GM12874 (cell line): Measurements from ENCODE around the gene SNAI1.

Experiments
- TF ChIP-seq, protein P1 (sequence below): IDR thresholded peaks from 2 replicates; pipeline ENCODE4 v1.5.1; 2011; ENCODE audit warnings: low read depth, mild to moderate bottlenecking, control low read depth, low read length, moderate library complexity; ENCODE audit not compliant: insufficient read depth

Gene SNAI1

DNA sequence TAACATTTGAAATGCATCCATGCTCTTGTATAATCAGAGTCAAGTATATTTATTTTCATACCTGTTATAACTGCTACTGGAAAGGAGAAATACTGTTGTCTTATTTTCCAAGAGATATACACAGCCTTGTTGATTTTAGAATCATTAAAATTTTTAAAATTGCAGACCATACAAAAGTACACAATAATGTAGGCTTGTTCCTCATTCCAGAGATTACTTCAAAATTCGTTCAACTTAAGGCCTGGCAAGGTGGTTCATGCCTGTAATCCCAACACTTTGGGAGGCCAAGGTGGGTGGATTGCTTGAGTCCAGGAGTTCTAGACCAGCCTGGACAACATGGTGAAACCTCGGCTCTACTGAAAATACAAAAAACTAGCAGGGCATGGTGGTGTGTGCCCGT lies 40.5 kb upstream of the SNAI1 start:
- TF ChIP-seq, protein P1, sequence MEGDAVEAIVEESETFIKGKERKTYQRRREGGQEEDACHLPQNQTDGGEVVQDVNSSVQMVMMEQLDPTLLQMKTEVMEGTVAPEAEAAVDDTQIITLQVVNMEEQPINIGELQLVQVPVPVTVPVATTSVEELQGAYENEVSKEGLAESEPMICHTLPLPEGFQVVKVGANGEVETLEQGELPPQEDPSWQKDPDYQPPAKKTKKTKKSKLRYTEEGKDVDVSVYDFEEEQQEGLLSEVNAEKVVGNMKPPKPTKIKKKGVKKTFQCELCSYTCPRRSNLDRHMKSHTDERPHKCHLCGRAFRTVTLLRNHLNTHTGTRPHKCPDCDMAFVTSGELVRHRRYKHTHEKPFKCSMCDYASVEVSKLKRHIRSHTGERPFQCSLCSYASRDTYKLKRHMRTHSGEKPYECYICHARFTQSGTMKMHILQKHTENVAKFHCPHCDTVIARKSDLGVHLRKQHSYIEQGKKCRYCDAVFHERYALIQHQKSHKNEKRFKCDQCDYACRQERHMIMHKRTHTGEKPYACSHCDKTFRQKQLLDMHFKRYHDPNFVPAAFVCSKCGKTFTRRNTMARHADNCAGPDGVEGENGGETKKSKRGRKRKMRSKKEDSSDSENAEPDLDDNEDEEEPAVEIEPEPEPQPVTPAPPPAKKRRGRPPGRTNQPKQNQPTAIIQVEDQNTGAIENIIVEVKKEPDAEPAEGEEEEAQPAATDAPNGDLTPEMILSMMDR = no peak

DNA sequence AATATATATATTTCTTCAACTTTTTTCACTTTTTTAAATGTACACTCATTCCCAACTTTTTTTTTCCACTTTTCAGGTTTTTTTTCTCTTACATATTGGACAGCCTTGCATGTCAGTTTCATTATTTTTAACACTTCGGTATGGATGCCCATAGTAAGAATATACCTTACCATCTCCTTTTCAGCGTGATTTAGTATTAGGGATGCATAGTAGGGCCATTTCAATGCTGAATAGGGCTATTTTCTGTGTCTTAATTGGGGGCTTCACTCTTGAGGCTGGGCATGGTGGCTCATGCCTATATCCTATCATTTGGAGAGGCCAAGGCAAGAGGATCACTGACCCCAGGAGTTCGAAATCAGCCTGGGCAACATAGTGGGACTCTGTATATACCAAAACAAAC lies 39.8 kb upstream of the SNAI1 start:
- TF ChIP-seq, protein P1 = no peak

DNA sequence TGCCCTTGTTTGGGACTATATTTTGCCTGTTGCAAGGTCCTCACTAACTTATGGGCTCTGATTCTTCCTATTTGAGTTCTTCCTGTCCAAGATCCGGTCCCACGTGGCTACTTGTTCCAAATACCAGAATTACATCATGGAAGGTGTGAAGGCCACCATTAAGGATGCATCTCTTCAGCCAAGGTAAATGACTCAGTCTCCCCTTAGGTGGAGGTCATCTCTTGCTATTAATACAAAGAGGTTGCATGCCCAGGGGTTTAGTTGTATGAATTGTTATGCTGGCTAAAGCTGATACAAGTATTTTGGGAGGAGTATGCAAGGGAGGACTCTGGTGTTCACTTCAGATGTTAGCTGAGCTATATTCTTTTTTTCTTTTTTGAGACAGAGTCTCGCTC lies 37.5 kb upstream of the SNAI1 start:
- TF ChIP-seq, protein P1 = no peak

DNA sequence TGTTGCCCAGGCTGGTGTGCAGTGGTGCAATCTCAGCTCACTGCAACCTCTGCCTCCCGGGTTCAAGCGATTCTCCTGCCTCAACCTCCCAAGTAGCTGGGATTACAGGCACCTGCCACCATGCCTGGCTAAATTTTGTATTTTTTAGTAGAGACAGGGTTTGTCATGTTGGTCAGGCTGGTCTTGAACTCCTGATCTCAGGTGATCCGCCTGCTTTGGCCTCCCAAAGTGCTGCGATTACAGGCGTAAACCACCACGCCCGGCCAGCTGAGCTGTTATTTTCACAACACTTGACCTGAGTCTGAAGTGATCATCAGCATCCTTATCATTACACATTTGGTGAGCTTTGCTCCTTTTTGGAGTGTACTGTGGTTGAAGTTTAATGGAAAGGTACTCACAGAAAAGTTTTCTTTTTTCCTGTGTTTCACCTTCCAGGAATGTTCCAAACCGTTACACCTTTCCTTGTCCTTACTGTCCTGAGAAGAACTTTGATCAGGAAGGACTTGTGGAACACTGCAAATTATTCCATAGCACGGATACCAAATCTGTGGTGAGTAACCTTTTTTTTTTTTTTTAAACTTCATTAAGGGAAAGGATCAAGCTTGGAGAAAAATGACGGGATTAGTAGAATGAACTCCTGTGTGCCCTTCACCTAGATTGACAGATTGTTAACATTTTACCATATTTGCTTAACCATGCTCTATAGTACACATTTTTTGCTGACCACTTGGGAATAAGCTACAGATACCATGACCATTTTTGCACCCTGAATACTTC lies 36.9 kb upstream of the SNAI1 start:
- TF ChIP-seq, protein P1 = no peak

DNA sequence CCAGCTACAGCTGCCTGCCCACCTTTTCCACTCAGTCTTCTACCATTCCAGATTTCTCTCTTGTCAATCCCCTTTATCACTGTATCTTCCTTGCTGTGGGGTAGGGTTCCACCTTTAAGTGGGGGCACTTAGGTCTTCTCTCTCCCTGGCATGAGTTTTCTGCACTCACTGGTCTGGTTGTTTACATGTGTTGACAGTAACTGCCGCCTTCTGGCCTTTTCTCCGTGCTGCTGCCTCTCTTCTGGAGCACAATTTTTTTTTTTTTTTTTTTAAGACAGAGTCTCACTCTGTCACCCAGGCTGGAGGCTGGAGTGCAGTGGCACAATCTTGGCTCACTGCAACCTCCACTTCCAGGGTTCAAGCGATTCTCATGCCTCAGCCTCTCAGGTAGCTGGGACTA lies 34.6 kb upstream of the SNAI1 start:
- TF ChIP-seq, protein P1 = no peak

DNA sequence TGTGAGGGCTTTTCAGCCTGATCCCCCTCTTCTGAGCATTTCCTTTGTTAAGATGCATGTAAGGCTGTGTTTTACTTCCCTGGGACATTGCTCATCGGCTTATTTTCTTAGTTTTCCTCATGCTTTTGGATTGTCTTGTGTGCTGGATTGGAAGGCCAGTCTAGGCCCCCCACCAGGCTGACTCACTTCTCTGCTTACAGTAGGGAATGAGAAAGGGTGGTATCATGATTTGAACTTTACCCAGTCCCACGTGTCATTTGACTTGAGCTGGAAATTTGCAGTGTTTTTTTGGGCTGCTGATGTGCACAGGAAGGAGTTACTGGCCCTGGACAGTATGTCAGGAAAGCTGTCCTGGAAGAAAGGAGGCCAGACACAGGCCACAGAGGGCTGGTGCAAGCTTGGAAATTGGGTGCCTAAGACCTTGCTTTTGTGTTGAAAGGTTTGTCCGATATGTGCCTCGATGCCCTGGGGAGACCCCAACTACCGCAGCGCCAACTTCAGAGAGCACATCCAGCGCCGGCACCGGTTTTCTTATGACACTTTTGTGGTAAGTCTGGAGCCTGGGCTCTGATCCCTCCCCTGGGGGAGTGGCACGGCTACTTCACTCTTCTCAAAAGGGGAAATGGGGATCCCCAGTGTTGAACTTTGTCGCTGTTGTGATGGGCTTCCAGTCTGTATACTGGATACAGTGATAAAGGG lies 33.8 kb upstream of the SNAI1 start:
- TF ChIP-seq, protein P1 = no peak

DNA sequence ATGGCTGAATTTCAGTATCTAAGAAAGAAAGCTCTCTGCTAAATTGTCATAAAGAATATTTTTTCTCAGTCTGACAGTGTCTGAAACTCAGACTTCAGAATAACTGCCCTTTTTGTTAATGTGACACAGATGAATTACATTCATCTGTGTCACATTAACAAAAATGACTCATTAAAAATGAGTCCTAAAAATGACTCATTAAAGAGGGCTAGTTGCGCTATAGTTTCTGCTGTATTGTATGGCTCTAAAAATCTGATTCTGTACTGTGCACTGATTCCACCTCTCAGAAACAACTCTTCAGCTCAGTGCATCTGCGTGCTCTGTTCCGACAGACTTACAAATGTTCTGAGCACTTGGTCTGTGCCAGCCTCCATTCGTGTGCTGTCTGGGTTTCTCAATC lies 31.6 kb upstream of the SNAI1 start:
- TF ChIP-seq, protein P1 = no peak
